ENCODE data around the gene COPB1.

Gene COPB1

DNA sequence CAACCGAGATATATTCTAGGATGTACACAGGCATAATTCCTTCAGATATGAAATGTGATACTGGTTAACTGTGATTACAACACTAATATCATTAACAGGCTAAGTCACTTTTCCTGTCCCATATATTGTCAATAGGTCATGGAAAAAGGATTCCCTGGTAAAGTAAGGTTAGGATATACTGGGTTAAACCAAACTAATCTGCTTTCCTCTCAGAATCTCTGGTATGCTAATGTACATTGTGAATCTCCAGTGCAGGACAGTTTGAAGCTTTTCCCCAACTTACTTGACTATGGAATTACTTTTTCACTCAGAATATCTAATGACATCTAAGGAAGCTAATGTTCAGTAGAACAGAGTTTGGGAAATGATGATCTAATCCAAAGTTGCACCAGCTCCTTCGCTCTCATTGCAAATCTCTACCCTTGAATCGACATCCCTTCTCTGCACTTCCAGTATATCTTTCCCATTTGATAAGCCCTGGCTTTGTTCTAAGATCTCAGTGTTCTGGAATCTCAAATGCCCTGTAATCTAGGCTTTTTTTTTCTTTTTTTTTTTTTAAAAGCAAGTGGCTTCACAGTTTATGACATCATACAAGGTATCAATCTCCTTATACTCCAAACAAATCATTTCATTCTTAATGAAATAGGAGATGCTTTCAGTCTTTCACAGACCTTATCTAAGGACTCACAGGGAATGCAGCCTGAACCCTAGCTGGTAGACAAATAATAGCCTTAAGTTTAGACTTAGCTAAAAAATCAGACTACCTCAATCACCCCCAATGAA is 43.8 kb downstream of the COPB1 start:
- TF ChIP-seq EZH2phosphoT487 (conservative IDR thresholded peaks at IDR 0.05; ENCODE audit: low read length): no peak
- TF ChIP-seq, protein P1, sequence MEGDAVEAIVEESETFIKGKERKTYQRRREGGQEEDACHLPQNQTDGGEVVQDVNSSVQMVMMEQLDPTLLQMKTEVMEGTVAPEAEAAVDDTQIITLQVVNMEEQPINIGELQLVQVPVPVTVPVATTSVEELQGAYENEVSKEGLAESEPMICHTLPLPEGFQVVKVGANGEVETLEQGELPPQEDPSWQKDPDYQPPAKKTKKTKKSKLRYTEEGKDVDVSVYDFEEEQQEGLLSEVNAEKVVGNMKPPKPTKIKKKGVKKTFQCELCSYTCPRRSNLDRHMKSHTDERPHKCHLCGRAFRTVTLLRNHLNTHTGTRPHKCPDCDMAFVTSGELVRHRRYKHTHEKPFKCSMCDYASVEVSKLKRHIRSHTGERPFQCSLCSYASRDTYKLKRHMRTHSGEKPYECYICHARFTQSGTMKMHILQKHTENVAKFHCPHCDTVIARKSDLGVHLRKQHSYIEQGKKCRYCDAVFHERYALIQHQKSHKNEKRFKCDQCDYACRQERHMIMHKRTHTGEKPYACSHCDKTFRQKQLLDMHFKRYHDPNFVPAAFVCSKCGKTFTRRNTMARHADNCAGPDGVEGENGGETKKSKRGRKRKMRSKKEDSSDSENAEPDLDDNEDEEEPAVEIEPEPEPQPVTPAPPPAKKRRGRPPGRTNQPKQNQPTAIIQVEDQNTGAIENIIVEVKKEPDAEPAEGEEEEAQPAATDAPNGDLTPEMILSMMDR (IDR thresholded peaks at IDR 0.05; ENCODE audit: insufficient read depth, low read length, poor library complexity, severe bottlenecking): no peak
- Histone ChIP-seq H3K79me2 (ENCODE audit: insufficient read depth, low read length) (no peaks in the 10 kb centered on the region), H3F3A (ENCODE audit: insufficient read depth) (peaks cover 27% of the 10 kb centered on the region; the same call in 1 of the 2 replicates), H4K20me1 (ENCODE audit: low read depth, low read length) (no peaks in the 10 kb centered on the region), H3K4me3 (ENCODE audit: insufficient read depth, low read length, poor library complexity, severe bottlenecking) (no peak overlapping the region), H3K9me2 (replicated peaks; ENCODE audit: insufficient read depth, low read length) (no peaks in the 10 kb centered on the region), H3K9me3 (ENCODE audit: insufficient read depth, low read length) (no peaks in the 10 kb centered on the region), H3K27me3 (ENCODE audit: low read length) (no peaks in the 10 kb centered on the region), H2AFZ (ENCODE audit: low read depth, low read length, severe bottlenecking) (no peak overlapping the region), H3K36me3 (ENCODE audit: low read length) (peaks cover 27% of the 10 kb centered on the region; the same call in 1 of the 2 replicates), H3K4me2 (ENCODE audit: low read depth, low read length, poor library complexity, severe bottlenecking) (no peak overlapping the region), H3K27ac (ENCODE audit: low read depth, low read length) (no peak overlapping the region), H3K9ac (ENCODE audit: low read length) (no peak overlapping the region)

DNA sequence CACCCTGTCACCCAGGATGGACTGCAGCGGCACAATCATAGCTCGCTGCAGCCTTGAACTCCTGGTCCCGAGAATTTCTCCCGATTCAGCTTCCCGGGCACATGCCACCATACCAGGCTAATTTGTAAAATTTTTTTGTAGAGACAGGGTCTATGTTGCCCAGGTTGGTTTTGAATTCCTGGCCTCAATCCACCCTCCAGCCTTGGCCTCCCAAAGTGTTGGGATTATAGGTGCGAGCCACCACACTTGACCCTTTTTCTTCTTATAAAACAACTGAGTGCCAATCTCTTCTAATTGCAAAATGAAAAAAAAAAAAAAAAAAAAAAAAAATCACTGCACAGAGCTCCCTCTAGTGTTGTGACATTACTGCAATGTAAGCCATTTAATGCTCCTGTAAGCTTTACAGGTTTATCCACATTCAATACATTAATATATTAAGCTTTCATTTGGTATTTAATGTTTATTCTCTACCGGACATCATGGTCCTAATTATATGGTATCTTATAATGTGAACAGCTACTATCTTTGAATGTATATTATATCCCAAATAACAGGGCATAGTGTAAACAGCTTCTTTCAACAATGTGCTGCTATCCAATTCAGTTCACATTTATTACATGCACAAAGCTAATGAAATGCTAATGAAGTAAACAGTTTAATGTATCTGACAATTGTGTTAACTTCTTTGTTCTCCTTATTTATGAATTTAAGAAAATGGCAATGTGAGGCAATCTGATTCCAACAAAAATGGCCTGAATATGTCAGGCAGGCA is 44.6 kb downstream of the COPB1 start:
- H3K9ac ChIP-seq (ENCODE audit: low read length): no peak overlapping the region
- no peak for TF ChIP-seq EZH2phosphoT487 (conservative IDR thresholded peaks at IDR 0.05; ENCODE audit: low read length)
- TF ChIP-seq, protein P1 (IDR thresholded peaks at IDR 0.05; ENCODE audit: insufficient read depth, low read length, poor library complexity, severe bottlenecking): peak; percentile 97
- H3K27ac ChIP-seq (ENCODE audit: low read depth, low read length): no peak overlapping the region
- no peak overlapping the region for H2AFZ ChIP-seq (ENCODE audit: low read depth, low read length, severe bottlenecking)
- H3K27me3 ChIP-seq (ENCODE audit: low read length): no peaks in the 10 kb centered on the region
- no peaks in the 10 kb centered on the region for H3K9me3 ChIP-seq (ENCODE audit: insufficient read depth, low read length)
- peaks cover 21% of the 10 kb centered on the region; the same call in 1 of the 2 replicates for H3K36me3 ChIP-seq (ENCODE audit: low read length)
- H4K20me1 ChIP-seq (ENCODE audit: low read depth, low read length): no peaks in the 10 kb centered on the region
- no peak overlapping the region for H3K4me3 ChIP-seq (ENCODE audit: insufficient read depth, low read length, poor library complexity, severe bottlenecking)
- H3K79me2 ChIP-seq (ENCODE audit: insufficient read depth, low read length): no peaks in the 10 kb centered on the region
- no peaks in the 10 kb centered on the region for H3K9me2 ChIP-seq (replicated peaks; ENCODE audit: insufficient read depth, low read length)
- peaks cover 29% of the 10 kb centered on the region; the same call in 1 of the 2 replicates for H3F3A ChIP-seq (ENCODE audit: insufficient read depth)
- H3K4me2 ChIP-seq (ENCODE audit: low read depth, low read length, poor library complexity, severe bottlenecking): no peak overlapping the region

DNA sequence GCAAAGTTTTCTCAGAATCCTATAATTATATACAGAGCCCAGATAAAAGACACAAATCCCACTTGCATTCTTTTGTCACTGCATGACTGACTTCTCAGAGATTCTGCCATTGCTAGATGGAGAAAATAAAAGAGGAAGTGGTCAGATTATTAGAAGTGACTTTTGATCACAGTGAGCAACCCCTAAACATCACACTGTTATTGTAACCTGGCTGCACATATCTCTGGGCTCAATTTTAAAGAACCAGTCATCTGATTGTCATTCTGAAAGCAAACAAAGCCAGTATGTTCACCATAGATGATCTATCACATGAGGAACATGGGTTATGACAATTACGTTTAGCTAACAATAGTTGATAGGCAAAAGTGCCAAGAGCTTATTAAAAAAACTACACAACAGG is 47.8 kb downstream of the COPB1 start:
- no peak overlapping the region for H3K27ac ChIP-seq (ENCODE audit: low read depth, low read length)

More for the DNA sequence above, 47.8 kb downstream of the COPB1 start:
- Histone ChIP-seq H3K4me3 (ENCODE audit: insufficient read depth, low read length, poor library complexity, severe bottlenecking) (no peak overlapping the region), H3K9me3 (ENCODE audit: insufficient read depth, low read length) (no peaks in the 10 kb centered on the region), H4K20me1 (ENCODE audit: low read depth, low read length) (no peaks in the 10 kb centered on the region), H3F3A (ENCODE audit: insufficient read depth) (peaks cover 22% of the 10 kb centered on the region; the same call in 1 of the 2 replicates), H2AFZ (ENCODE audit: low read depth, low read length, severe bottlenecking) (no peak overlapping the region), H3K79me2 (ENCODE audit: insufficient read depth, low read length) (no peaks in the 10 kb centered on the region), H3K36me3 (ENCODE audit: low read length) (0 out of 2 replicates have a peak, but pooled peaks cover 4% of the 10 kb centered on the region), H3K27me3 (ENCODE audit: low read length) (no peaks in the 10 kb centered on the region), H3K4me2 (ENCODE audit: low read depth, low read length, poor library complexity, severe bottlenecking) (no peak overlapping the region), H3K9ac (ENCODE audit: low read length) (no peak overlapping the region), H3K9me2 (replicated peaks; ENCODE audit: insufficient read depth, low read length) (no peaks in the 10 kb centered on the region)
- TF ChIP-seq, protein P1 (IDR thresholded peaks at IDR 0.05; ENCODE audit: insufficient read depth, low read length, poor library complexity, severe bottlenecking): no peak
- no peak for TF ChIP-seq EZH2phosphoT487 (conservative IDR thresholded peaks at IDR 0.05; ENCODE audit: low read length)
